Keratinocyte (primary cell): ENCODE data around the gene RAMAC.

Experiments used
- EZH2 ChIP-seq: IDR thresholded peaks from one replicate; pipeline ENCODE4 v1.6.1; 2012; ENCODE audit warnings: inconsistent platforms, mild to moderate bottlenecking, low read length, moderate library complexity
- TF ChIP-seq, protein P1 (sequence below), 3 experiments: IDR thresholded peaks in 1 of 3; conservative IDR thresholded peaks in 1 of 3; optimal IDR thresholded peaks in 1 of 3; 2 replicates in 2 of 3; 3 replicates in 1 of 3; pipeline versions ENCODE3 to v1.5.1; 2011; ENCODE audit warnings: low read length in 3 of 3, mild to moderate bottlenecking in 3 of 3, moderate library complexity in 2 of 3, control low read depth in 1 of 3, inconsistent platforms in 1 of 3; ENCODE audit not compliant: insufficient read depth in 2 of 3; ENCODE audit errors: extremely low read depth in 1 of 3

DNA sequence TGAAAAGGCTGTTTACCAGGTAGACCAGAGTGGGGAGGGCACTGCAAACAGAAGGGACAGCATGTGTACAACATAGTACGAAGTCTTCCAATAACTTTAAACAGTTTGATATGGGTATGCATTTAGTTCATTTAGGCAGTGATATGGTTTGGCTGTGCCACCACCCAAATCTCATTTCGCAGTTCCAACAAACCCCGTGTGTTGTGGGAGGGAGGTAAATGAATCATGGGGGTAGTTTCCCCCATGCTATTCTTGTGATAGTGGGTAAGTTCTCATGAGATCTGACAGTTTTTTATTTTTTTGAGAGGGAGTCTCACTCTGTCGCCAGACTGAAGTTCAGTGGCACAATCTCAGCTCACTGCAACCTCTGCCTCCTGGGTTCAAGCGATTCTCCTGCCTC lies 7.6 kb upstream of the RAMAC start:
- TF ChIP-seq, protein P1, sequence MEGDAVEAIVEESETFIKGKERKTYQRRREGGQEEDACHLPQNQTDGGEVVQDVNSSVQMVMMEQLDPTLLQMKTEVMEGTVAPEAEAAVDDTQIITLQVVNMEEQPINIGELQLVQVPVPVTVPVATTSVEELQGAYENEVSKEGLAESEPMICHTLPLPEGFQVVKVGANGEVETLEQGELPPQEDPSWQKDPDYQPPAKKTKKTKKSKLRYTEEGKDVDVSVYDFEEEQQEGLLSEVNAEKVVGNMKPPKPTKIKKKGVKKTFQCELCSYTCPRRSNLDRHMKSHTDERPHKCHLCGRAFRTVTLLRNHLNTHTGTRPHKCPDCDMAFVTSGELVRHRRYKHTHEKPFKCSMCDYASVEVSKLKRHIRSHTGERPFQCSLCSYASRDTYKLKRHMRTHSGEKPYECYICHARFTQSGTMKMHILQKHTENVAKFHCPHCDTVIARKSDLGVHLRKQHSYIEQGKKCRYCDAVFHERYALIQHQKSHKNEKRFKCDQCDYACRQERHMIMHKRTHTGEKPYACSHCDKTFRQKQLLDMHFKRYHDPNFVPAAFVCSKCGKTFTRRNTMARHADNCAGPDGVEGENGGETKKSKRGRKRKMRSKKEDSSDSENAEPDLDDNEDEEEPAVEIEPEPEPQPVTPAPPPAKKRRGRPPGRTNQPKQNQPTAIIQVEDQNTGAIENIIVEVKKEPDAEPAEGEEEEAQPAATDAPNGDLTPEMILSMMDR (optimal IDR thresholded peaks at IDR 0.05 in 1 of 3, IDR thresholded peaks at IDR 0.05 in 1 of 3, conservative IDR thresholded peaks at IDR 0.05 in 1 of 3; ENCODE audit: extremely low read depth in 1 of 3, insufficient read depth in 2 of 3, low read length in 3 of 3), result no peak
- no peak for TF ChIP-seq EZH2
